Kidney capillary endothelial cell (primary cell): ENCODE results near the gene OR3A2.
"Not testable (repeated sequence)": the region's sequence is repeated elsewhere in the genome, so short reads cannot be mapped to it uniquely, and the experiment has no call there.

ENCODE experiments used
- DNase-seq: peaks from one replicate; pipeline ENCODE4 v3.0.0-alpha.2; 2018; ENCODE audit warnings: low spot score

OR3A2 gene

GRCh38 chr17:3293548-3293947 is 92.6 kb downstream of the OR3A2 start:
- not testable (repeated sequence) for DNase-seq

DNA sequence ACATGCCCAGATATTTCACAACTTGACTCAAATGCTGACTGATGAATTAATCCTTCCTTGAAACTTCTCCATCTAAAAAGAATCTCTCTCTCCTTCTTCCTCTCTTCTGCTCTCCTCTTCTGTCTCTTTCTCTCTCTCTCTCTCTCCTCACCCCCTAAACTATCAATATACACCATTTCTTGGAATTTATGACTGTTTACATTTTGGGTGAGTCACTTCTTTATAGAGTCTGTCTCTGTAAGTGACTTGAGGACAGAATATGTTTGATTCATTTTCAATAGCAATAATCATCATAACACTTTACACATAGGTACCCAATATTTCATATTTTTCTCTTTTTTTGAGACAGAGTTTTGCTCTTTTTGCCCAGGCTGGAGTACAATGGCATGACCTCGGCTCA is 103.2 kb downstream of the OR3A2 start:
- no peak for DNase-seq

GRCh38 chr17:3276126-3276525 is 110.0 kb downstream of the OR3A2 start:
- no peak for DNase-seq

DNA sequence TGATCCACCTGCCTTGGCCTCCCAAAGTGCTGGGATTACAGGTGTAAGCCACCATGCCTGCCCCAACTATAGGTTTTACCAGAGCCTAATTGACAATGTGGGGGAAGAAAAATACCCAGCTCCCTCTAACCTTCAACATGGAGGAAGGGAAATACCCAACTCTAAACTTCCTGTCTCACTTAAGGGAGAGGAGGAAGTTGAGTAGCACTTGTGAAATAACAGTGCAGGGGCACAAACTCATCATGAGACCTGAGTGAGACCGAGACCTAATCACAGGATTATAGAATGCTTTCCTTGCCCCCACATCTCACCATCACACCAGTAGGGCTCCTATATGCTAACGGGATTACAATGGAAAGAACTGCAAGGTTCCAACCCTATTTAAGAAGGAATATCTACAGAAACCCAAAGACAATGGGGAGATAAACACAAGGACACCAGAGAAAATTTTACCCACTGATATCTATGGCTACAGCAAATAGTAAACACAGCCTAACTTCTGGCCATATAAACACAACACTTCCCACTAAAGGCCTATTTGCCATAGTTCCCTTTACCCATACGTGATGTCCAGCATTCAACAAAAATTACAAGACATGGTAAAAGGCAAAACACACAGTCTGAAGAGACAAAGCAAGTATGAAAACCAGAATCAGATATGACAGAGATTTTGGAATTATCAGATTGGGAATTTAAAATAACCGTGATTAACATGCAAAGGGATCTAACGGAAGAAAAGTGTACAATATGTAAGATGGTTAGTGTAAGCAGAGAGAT is 114.8 kb downstream of the OR3A2 start:
- no peak for DNase-seq

GRCh38 chr17:3260600-3260999 is 125.5 kb downstream of the OR3A2 start:
- DNase-seq: no peak

DNA sequence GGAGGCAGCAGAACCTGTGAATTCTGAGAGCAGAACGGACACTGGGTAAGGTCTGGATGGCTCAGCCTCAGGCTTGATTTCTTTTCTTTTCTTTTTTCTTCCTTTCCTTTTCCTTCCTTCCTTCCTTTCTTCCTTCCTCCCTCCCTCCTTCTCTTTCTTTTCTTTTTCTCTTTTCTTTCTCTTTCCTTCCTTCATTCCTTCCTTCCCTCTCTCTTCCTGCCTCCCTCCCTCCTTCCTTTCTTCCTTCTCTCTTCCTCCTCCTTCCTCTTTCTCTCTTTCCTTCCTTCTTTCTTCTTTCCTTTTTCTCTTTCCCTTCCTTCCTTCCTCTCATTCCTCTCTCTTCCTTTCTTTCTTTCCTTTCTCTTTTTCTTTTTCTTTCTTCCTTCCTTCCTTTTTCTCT is 125.9 kb downstream of the OR3A2 start:
- DNase-seq: no peak

DNA sequence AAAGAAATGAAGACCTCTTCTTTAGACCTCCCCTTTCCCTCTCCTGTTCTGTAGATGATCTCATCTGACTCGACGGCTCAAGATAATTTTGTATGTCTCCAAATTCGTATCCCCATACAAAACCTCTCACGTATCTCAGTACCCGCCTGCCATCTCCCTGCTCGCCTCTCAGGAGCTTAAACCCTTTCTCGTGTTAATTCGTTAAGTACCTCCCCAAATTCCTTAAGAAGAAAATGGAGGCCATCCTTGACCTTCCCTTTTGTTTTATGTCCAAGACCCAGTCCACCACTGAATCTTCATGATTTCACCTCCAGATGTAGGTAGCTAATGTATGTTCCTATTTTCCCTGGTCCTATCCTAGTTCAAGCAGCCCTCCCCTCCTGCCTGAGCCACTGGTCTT is 129.5 kb downstream of the OR3A2 start:
- no peak for DNase-seq

DNA sequence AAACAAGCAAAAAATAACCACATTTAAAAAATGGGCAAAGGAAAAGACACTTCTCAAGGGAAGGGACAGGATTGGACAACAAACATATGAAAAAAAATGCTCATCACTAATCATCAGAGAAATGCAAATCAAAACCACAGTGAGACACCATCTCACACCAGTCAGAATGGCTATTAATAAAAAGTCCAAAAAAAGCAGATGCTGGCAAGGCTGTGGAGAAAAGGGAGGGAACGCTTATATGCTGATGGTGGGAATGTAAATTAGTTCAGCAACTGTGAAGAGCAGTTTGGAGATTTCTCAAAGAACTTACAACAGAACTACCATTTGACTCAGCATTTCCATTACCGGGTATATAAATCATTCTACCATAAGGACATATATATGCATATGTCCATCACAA is 137.1 kb downstream of the OR3A2 start:
- not testable (repeated sequence) for DNase-seq

GRCh38 chr17:3244841-3245240 is 141.3 kb downstream of the OR3A2 start:
- DNase-seq: not testable (repeated sequence)

DNA sequence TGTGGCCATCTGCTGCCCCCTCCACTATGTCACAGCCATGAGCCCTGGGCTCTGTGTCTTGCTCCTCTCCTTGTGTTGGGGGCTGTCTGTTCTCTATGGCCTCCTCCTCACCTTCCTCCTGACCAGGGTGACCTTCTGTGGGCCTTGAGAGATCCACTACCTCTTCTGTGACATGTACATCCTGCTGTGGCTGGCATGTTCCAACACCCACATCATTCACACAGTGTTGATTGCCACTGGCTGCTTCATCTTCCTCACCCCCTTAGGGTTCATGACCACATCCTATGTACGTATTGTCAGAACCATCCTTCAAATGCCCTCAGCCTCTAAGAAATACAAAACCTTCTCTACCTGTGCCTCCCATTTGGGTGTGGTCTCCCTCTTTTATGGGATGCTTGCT is 145.1 kb downstream of the OR3A2 start:
- DNase-seq: not testable (repeated sequence)

GRCh38 chr17:3238685-3239084 is 147.4 kb downstream of the OR3A2 start:
- not testable (repeated sequence) for DNase-seq

DNA sequence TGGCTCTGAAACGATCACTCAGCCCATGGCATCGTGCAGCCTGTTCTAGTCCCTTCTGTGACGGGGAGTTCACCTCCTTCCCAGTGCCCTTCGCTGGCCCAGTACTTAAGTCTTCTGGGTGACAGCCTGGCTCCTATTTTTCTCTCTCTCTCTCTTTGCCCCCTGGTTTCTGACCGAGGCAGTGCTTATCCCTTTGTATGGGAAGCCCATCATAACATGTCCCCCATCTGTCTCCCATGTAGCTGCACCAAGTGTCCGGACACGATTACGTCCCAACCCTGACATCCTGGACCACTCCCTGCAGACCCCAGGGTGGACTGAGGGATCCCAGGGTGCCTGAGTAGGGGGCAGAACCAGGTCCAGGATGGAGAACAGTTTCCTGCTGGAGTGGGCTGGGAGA is 153.8 kb downstream of the OR3A2 start:
- not testable (repeated sequence) for DNase-seq
